H1 (cell line): Measurements from ENCODE around the gene UCKL1.

Experiments used
- CHD1 ChIP-seq: IDR thresholded peaks from 2 replicates; pipeline ENCODE4 v1.6.1; 2012; ENCODE audit warnings: low read depth, low read length, improper control_type of control experiment
- CREB1 ChIP-seq: IDR thresholded peaks from 2 replicates; pipeline ENCODE4 v1.6.1; 2012; ENCODE audit warnings: inconsistent platforms
- EZH2 ChIP-seq: fragments of 200-600 bp; sonication (generic); IDR thresholded peaks from 2 replicates; pipeline ENCODE4 v1.7.1; 2012; ENCODE audit warnings: low read depth, mild to moderate bottlenecking, moderate library complexity, low read length, inconsistent platforms; ENCODE audit not compliant: severe bottlenecking
- HDAC2 ChIP-seq, 2 experiments: fragments of 300-600 bp in 1 of 2; sonication (generic) in 1 of 2; IDR thresholded peaks; 2 replicates each; pipeline ENCODE4 v1.6.1; 2011 to 2012; ENCODE audit warnings: low read depth in 2 of 2, low read length in 2 of 2, mild to moderate bottlenecking in 2 of 2, moderate library complexity in 2 of 2, borderline replicate concordance in 1 of 2, inconsistent platforms in 1 of 2
- PHF8 ChIP-seq: fragments of 200-600 bp; sonication (generic); conservative IDR thresholded peaks from 2 replicates; pipeline ENCODE4 v1.7.1; 2012; ENCODE audit warnings: low read depth, mild to moderate bottlenecking, inconsistent platforms, low read length, moderate library complexity
- POLR2A ChIP-seq, 2 experiments: IDR thresholded peaks; 1 replicate in 1 of 2; 2 replicates in 1 of 2; pipeline ENCODE4 v1.6.1; 2011; ENCODE audit warnings: low read depth in 2 of 2, low read length in 2 of 2, mild to moderate bottlenecking in 2 of 2; ENCODE audit errors: control extremely low read depth in 1 of 2
- POLR2AphosphoS5 ChIP-seq: IDR thresholded peaks from 2 replicates; pipeline ENCODE4 v1.6.1; 2011; ENCODE audit warnings: low read depth, low read length
- SP1 ChIP-seq: IDR thresholded peaks from 2 replicates; pipeline ENCODE4 v1.6.1; 2011; ENCODE audit warnings: low read depth, low read length
- TAF1 ChIP-seq: IDR thresholded peaks from 2 replicates; pipeline ENCODE4 v1.6.1; 2011; ENCODE audit warnings: mild to moderate bottlenecking, low read depth, low read length
- TBP ChIP-seq: IDR thresholded peaks from 2 replicates; pipeline ENCODE4 v1.6.1; 2011; ENCODE audit warnings: low read depth, low read length, improper control_type of control experiment
- TF ChIP-seq, protein P1 (sequence below), 3 experiments: IDR thresholded peaks; 1 replicate in 2 of 3; 2 replicates in 1 of 3; pipeline versions ENCODE4 v1.5.1 to v1.6.1; 2011; ENCODE audit warnings: low read length in 3 of 3, mild to moderate bottlenecking in 3 of 3, inconsistent platforms in 2 of 3, low read depth in 1 of 3, moderate library complexity in 1 of 3; ENCODE audit not compliant: insufficient read depth in 1 of 3; ENCODE audit errors: control extremely low read depth in 1 of 3
- TF ChIP-seq, protein P2 (sequence below): IDR thresholded peaks from 2 replicates; pipeline ENCODE4 v1.6.1; 2012; ENCODE audit warnings: inconsistent platforms
- TF ChIP-seq, protein P3 (sequence below): IDR thresholded peaks from 2 replicates; pipeline ENCODE4 v1.6.1; 2012; ENCODE audit warnings: low read length, inconsistent platforms

DNA sequence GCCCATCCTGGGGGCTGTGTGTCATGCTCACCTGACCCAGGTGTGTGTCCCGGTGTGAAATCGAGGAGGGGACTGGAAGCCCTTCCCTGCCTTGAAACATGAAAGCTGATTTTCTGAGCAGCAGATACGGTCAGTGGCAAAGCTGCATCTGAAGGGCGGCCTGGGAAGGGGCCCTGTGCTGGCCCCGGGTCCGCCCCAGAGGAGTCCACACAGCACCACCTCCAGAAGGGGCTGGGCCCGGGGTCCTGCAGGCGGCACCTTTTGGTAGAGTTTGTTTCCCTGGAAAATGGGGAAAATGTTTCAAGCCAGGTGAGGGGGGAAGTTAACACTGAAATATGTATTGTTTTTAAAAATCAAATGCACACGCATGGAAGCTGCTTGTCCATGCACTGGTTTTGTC is 20.8 kb downstream of the UCKL1 start:
- TF ChIP-seq CREB1 (no peak), EZH2 (no peak), SP1 (no peak), PHF8 (no peak), POLR2A (IDR thresholded peaks at IDR 0.05; ENCODE audit: control extremely low read depth in 1 of 2, low read depth in 2 of 2, low read length in 2 of 2) (no peak), TBP (no peak), CHD1 (no peak), HDAC2 (IDR thresholded peaks at IDR 0.05; ENCODE audit: borderline replicate concordance in 1 of 2, low read depth in 2 of 2, low read length in 2 of 2) (no peak), POLR2AphosphoS5 (no peak), TAF1 (no peak)
- TF ChIP-seq, protein P1, sequence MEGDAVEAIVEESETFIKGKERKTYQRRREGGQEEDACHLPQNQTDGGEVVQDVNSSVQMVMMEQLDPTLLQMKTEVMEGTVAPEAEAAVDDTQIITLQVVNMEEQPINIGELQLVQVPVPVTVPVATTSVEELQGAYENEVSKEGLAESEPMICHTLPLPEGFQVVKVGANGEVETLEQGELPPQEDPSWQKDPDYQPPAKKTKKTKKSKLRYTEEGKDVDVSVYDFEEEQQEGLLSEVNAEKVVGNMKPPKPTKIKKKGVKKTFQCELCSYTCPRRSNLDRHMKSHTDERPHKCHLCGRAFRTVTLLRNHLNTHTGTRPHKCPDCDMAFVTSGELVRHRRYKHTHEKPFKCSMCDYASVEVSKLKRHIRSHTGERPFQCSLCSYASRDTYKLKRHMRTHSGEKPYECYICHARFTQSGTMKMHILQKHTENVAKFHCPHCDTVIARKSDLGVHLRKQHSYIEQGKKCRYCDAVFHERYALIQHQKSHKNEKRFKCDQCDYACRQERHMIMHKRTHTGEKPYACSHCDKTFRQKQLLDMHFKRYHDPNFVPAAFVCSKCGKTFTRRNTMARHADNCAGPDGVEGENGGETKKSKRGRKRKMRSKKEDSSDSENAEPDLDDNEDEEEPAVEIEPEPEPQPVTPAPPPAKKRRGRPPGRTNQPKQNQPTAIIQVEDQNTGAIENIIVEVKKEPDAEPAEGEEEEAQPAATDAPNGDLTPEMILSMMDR (IDR thresholded peaks at IDR 0.05; ENCODE audit: control extremely low read depth in 1 of 3, insufficient read depth in 1 of 3, low read depth in 1 of 3, low read length in 3 of 3), result no peak
- TF ChIP-seq, protein P2, sequence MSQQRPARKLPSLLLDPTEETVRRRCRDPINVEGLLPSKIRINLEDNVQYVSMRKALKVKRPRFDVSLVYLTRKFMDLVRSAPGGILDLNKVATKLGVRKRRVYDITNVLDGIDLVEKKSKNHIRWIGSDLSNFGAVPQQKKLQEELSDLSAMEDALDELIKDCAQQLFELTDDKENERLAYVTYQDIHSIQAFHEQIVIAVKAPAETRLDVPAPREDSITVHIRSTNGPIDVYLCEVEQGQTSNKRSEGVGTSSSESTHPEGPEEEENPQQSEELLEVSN, result no peak
- TF ChIP-seq, protein P3, sequence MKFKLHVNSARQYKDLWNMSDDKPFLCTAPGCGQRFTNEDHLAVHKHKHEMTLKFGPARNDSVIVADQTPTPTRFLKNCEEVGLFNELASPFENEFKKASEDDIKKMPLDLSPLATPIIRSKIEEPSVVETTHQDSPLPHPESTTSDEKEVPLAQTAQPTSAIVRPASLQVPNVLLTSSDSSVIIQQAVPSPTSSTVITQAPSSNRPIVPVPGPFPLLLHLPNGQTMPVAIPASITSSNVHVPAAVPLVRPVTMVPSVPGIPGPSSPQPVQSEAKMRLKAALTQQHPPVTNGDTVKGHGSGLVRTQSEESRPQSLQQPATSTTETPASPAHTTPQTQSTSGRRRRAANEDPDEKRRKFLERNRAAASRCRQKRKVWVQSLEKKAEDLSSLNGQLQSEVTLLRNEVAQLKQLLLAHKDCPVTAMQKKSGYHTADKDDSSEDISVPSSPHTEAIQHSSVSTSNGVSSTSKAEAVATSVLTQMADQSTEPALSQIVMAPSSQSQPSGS, result no peak
